CD4-positive, alpha-beta T cell treated with Interleukin-6 for 4 hours (primary cell): ENCODE data around the gene NCOA1.

Experiments
- DNase-seq: peaks from one replicate; pipeline ENCODE4 v3.0.0-alpha.2; 2020; ENCODE audit warnings: mixed read lengths

Gene NCOA1

DNA sequence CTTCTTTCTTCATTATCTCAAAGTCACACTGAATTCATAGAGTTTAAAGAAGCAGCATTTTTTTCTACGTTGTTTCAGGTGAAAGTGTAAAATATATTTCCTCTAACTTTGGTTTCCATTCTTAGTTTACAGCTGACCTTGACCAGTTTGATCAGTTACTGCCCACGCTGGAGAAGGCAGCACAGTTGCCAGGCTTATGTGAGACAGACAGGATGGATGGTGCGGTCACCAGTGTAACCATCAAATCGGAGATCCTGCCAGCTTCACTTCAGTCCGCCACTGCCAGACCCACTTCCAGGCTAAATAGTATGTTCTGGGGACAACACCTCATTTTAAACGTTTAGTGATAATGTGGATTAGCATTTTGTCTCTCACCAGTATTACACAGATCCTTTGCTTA is 219.8 kb downstream of the NCOA1 start:
- no peak for DNase-seq

DNA sequence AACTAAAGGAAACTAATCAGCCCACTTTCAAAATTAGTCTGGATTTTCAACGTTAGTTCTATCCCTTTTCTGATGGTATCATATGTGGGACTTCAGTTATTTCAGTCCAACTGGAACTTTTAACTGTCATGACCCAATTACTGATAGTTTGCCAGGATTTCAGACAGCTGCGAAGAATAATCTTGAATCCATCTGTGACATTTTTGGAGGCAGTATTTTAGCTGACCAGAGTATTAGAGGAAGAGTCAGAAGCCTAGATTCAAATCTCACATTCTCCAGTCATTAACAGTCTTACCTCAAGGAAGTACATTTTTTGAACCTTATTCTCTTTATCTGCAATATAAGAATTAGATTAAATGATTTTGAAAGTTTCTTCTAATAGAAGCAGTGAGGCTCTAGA is 220.8 kb downstream of the NCOA1 start:
- no peak for DNase-seq

DNA sequence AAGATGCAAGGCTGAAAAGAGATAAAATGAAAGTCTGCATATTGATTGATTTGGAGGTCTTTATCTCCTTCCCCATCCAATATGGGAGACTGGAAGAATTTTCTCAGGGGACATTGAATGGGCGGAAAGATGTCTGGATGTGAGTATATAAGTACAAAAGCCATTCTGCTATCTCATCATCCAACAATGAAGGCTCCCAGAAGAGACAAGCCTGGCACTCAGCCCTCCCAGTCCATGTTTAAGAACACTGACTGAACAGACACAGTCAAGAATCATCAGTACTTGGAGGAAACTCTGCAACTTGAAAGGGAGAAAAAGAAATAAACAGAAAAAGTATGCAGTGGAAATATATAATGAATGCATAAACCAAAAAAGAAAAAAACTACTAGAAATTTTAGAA is 221.2 kb downstream of the NCOA1 start:
- DNase-seq = no peak

DNA sequence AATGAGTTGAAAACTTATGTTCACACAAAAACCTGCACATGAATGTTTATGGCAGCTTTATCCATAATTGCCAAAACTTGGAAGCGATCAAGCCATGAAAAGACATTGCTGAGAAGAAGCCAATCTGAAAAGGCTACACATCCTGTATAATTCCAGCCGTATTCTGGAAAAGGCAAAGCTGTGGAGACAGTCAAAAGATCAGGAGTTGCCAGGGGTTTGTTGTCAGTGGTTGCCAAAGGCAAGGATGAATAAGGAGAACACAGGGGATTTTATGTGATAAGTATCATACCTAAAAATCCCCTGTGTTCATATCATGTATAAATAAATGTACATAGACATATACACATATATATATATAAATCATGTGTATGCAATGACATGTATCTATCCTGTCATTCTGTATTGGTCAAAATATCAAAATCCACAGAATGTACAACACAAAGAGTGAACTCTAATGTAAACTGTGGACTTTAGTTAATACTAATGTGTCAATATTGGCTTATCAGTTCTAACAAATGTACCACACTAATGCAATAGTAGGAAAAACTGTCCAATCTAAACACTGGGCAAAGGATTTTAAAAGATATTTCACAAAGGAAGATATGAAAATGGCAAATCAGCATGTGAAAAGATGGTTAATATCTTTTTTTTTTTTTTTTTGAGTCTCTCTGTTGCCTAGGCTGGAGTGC is 226.4 kb downstream of the NCOA1 start:
- DNase-seq = no peak

DNA sequence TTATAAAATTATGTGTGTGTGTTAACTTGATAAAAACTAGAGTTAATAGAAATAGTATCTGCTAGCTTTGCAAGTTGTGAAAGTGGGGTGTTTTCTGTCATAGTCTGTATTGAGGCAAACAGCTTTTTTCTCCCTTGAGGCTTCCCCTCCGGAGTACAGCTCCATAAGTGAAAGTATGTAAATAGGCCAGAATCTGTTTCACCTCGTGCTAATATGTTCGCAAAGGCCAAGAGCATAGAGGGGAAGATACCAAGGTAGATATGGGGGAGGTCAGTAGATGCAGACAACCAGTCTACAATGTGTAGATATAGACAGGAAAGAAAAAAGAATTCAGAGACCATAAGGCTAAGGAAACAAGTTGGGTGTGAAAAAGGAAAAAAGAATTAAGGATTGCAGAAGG is 229.3 kb downstream of the NCOA1 start:
- no peak for DNase-seq

DNA sequence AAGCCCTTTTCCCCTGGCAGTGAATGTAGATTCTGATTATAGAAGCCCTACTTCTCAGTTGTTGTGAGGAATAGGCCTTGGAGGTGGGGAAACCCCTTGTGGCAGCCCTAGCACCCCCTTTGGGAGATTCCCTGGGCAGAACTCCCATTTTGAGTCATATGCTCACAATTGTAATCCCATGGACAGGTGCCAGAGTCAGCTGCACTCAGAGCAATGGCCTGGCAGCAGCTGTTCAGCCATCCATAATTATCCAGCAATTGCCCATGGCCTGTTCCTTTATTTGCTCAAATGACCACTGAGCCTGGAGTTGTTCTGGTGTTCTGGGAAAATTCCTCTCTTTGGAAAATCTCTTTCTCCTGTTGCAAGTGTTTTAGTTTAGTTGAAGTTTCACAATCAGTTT is 230.4 kb downstream of the NCOA1 start:
- no peak for DNase-seq

DNA sequence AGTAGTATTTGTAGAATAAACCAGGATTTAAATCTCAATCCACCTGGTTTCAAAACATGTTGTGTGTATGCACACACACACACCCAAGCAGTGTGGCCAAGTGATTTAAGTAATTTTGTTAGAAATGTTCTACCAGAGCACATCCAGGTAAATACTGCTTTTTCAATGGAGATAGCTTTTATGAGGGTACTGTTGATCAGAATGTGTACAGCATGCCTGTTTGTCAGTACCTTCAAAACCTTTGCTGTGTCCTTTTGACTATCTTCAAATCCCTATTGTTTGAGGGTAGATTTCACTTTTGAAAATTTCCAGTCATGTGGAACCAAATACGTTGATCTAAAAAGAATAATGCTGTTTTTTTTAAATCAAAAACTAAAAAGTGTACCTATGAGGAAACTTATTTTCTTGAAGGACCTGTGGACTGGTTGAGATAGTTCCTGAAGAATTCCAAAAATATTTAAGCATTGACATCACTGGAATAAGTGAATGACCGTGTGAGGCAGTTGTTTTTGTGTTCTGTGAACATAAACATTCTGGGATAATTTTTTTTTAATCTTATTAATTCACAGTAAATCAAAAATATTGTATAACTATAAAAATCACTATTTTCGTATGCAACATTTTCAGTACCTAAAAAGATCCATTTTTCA is 231.2 kb downstream of the NCOA1 start:
- no peak for DNase-seq

DNA sequence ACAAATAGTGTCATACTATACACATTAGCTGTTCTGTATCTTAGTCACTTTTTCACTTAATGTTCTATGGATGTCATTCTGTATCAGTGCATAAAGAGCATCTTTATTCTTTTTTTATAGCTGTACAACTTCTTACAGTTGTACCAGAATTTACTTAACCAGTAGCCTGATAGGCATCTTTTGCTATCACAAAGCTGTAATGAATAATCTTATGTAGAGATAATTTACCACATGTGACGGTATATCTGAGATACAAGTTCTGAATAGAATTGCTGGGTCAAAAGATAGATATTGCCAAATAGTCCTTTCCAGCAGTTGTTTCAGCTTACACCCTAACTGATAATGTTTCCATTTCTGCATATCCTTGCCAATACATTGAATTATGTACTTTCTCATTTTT is 232.1 kb downstream of the NCOA1 start:
- DNase-seq = no peak

DNA sequence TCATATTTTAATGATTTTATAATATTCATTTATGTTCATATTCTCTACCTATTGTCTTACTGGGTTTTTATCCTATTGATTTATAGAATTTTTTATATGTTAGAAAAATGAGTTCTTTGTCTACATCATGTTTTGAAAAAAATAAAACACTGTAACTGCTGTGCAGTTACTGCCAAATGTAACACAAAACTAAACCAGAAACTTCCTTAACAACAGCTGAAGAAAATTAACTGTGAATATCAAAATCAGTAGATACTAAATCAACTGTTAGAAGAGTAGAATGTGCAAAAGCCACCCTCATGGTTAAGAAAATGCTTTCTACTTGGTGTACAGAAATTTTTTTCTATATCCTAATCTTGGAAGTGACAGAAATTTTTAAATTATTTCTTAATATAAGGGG is 232.6 kb downstream of the NCOA1 start:
- no peak for DNase-seq

DNA sequence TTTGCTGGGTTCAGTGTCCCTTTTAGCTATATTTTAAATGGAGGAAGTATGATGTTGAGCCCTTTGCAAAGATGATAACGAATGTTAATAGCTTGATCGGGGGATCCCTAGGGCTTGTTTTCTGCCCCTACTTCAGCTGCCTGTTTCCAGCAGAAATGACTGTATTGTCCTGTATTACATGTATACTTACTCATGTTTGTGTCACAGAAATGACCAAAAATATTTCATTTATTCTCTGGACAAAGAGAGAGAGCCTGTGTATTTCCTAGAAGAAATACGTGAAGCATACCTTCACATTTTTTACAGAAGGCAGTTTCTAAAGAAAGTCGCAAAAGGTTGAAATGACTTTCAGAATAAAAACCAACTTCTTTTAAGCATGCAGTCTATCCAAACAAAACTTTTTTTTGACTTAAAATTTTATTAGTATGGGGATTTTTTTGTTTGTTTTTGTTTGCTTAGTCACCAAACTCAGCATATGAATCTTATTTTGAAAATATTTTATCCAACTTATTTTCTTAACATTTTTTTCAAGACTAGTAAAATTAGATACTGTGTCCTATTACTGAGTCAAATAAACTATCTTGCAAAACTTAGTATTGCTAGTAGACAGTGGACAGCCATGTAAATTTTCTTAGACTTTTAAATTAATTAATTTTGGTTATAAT is 233.2 kb downstream of the NCOA1 start:
- no peak for DNase-seq

DNA sequence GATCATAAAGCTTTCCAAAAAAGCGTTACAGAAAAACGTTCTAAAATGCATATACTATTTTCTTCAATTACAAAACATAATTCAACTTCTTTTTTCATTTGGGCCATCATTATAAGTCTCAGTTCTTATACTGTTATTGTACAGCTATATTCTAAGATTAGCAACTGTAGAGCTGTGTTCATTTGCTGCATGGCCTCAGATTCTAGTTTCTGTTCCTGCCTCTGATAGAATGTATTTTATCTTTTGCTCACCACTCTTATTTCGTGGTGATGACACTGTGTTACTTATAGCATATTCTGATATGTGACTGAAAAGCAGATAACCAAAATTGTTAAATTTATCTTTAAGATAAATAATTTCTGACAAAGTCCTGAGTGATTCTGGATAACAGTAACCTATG is 234.9 kb downstream of the NCOA1 start:
- no peak for DNase-seq

DNA sequence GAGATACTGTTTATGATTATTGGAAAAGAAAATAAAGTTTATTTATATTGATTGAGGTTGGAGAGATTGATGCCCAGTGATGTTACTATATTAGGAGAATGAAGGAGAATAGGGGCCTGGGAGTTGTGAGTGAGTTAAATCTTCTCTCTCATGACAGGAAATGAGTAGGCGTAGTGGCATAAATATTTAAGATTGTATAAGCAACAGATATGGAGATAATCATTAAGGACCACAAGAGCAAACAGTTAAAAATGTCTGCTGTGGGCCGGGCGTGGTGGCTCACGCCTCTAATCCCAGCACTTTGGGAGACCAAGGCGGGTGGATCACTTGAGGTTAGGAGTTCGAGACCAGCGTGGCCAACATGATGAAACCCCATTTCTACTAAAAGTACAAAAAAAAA is 239.4 kb downstream of the NCOA1 start:
- no peak for DNase-seq

DNA sequence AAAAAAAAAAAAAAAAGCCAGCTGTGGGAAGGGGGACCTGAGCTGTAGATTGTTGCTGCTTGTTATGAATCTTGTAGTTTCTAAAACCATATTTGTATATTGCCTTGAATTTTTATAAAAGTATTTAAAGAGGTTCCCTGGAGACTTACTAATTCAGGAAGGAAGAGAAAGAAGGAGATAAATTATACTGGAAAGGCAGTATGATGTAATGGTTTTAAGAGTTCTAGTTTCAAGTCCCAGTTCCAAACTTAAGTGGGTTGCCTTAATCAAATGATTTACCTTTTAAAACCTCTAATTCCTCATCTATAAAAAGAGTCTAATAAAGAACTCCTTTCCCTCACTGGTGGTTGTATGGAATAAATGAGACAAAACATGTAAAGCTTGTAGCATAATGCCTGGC is 240.0 kb downstream of the NCOA1 start:
- DNase-seq = no peak

DNA sequence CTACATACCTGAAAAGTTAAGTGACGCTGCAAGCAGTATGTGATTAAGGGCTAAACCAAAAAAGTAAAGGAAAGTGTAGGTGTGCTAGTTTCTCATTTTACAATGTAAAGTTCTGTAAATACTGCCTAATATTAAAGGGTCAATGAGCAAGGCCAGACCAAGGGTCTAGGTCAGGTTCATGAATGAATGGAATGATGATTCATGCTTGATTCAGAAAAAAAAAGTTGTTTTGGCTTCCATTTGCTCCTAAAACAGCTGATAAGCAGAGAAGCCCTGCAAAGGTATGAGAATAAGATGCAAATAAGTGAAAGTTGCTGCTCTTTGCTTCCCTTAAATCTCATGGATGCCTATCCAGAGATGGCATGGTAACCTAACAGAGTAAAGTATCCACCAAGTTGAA is 240.9 kb downstream of the NCOA1 start:
- DNase-seq = no peak

DNA sequence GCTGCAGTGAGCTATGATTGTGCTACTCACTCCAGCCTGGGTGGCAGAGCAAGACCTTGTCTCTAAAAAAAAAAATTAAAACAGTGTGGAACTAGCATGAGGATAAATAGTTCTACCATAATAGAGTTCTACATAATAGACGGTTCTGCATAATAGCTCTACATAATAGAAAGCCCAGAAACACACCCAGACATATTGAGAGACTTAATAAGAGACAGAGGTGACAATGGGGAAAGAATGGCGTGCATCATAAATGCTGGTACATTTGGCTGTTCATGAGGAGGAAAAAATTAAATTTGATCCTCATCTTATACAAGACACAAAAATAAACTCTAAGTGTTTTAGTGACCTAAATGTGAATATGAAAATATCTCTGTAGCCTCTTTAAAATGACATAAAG is 243.7 kb downstream of the NCOA1 start:
- no peak for DNase-seq

DNA sequence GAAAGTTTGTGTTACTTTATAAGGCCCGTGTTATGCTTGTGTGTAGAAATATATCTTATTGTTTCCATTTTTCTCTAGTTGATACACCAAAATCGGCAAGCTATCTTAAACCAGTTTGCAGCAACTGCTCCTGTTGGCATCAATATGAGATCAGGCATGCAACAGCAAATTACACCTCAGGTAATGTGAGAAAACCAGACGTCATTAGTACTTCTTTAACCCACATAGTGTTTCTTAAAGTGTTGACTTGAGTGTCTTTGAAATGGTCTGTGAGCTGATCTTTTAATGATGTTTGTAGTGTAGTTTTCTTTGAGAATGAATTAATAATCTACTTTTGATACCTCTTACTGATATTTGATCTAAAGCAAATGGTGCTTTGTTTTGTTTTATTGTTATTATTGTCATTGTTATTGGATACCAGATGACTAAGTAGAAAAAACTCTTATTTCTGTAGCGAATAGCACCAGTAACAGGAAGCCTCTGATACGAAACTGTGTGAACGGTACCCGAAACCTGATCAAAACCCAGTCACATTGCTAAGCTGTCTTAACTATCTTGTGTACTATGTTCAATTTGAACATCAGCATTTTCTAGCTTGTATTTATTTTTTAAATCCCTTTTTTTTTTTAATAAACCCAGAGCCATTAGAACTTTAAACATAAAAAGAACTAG is 248.4 kb downstream of the NCOA1 start:
- no peak for DNase-seq

DNA sequence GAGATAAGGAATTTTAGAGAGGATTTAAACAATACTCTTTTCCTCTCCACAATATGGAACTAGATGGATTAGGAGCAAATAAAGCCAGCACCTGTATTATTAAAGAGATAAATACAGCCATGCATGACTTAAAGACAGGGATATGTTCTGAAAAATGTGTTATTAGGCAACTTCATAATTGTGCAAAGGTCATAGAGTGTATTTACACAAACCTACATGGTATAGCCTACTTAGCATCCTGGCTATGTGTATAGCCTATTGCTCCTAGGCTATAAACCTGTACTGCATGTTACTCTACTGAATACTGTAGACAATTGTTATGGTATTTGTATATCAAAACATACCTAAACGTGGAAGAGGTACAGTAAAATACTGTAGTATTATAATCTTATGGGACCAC is 249.1 kb downstream of the NCOA1 start:
- no peak for DNase-seq

DNA sequence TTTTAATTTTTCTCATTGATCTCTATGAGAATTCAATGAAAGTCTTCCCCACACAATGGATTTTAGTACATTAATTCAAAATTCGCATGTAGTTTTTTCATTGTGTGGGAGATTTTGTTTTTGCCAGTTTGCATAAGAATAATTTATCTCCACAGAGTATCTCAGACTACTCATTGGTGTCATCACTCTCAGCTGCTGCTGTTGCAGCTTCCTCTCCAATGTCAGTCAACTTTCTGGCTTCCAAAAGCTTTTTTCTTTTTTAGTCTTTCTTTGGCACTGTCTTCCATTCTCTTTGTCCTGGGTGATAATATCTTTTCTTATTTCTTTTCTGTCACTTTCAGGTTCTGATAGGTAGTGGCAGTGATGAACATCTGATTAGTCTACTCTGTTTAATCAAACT is 251.7 kb downstream of the NCOA1 start:
- DNase-seq = no peak

DNA sequence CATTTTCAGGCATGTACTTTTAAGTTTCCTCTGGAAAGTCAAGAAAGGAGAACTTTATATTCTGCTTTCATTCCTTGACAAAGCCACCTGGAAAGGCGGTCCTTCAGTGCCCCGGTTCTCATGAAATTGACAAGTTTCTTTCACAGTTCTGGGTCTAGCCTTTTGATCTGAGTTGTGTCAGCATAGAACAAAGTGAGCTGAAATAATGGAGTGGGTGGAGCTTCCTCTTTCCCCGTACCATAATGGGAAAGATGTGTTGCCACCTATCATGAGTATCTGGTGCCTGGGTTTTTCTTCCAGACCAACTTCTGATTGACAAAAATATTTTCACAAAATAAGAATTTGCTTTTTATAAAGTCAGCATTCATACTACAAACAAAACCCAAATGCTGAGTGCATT is 252.9 kb downstream of the NCOA1 start:
- no peak for DNase-seq

DNA sequence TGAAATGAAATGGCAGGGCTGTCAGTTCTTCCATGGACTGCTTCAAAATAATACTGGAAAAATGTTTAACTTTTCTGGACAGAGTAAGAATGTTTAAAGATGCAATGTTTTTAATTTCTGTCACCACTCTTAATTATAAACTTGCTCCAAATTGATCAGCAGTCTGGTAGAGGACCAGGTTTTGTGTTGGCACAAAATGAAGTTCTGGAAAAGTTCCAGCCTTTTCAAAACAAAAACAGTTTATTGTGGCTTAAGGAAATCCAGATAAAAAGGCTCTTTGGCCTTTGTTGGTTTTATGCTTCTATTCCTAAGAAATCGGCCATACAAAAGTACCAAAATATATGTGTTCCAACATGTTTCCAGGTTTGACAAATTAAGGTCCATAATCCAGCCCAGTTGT is 253.3 kb downstream of the NCOA1 start:
- DNase-seq = no peak

DNA sequence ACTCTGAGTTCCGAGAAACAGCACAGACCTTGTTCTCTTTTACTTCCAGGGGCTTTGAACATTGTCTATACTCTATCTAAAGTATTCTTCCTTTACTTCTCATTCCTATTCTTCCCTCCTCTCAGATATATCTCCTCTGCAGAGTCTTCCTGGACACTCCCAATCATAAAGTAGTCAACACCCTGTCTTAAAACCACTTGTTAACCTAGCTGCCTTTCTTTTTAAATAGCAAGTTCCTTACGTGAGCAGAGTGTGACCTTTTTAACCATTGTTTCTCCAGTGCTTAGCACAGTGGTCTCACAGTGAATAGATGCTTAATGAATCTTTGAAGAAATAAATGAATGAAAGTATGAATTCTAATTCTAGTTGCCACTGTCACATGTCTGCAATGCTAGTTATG is 254.8 kb downstream of the NCOA1 start:
- DNase-seq = no peak

DNA sequence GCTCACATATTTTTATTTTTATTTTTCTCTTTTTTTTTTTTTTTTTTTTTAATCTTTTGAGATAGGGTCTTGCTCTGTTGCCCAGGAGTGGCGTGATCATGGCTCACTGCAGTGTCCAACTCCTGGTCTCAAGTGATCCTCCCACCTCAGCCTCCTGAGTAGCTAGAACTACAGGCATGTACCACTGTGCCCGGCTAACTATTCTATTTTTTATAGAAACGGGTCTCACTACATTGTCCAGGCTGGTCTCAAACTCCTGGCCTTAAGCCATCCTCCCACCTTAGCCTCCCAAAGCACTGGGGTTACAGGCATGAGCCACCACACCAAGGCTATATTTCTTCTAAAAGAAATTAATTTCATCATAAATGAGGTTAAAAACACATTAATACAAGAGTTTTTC is 256.2 kb downstream of the NCOA1 start:
- no peak for DNase-seq

DNA sequence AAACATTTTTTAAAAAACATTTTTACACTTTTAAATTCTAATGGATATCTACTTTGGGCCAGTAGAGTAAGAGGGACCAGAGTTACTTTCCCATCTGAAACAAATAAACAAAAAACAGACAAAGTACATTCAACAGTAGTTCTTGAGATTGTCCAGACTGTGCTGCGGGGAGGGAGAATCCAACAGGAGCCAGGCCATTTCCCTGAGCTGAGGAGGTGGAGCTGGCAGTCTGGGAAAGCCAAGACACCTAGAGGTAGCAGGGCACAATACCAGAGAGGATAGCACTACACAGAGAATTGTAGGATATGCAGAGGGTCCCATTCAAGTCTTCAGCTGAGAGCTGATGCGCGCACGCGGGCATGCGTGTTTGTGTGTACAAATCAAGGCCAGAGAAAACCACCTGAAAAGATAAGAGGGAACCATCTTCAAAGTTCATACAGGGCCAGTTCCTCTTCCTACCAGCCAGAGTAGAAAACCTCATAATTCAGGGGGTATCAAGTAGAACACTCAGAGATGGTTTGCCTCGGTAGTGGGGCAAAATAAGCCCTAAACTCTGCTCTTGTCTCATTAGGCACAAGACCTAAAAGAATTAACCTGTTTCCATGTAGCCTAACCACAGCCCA is 258.1 kb downstream of the NCOA1 start:
- DNase-seq = no peak
